Transverse colon (tissue), 4 donors: ENCODE data around the gene KIF1C. TPM values are rescaled to one million over a fixed set of nuclear protein-coding genes. Genes with fewer than 3 reads are reported as not detected.

ENCODE experiments used
- DNase-seq: peaks from one replicate; pipeline ENCODE4 v3.0.0-alpha.2; 2019
- H3K27ac ChIP-seq, 4 donors: fragments of 200-600 bp; sonication (generic); 2 replicates each; pipeline ENCODE4 v1.5.1; 2016 to 2018; ENCODE audit warnings: inconsistent platforms in 4 of 4
- H3K27me3 ChIP-seq: fragments of 200-600 bp; sonication (generic); 2 replicates; pipeline ENCODE4 v1.5.1; 2017; ENCODE audit warnings: inconsistent platforms
- H3K36me3 ChIP-seq, 4 donors: fragments of 200-600 bp; sonication (generic); 2 replicates each; pipeline ENCODE4 v1.5.1; 2017 to 2019; ENCODE audit warnings: inconsistent platforms in 4 of 4
- H3K4me1 ChIP-seq, 4 donors: fragments of 200-600 bp; sonication (generic); 2 replicates each; pipeline ENCODE4 v1.5.1; 2017 to 2020; ENCODE audit warnings: inconsistent platforms in 4 of 4
- H3K4me3 ChIP-seq, 4 donors: fragments of 200-600 bp; sonication (generic); 1 replicate in 1 of 4; 2 replicates in 3 of 4; pipeline versions ENCODE4 v1.5.1 to v1.6.1; 2017 to 2019; ENCODE audit warnings: inconsistent platforms in 4 of 4
- H3K9me3 ChIP-seq, 2 donors: fragments of 200-600 bp; sonication (generic); 2 replicates each; pipeline ENCODE4 v1.5.1; 2017 to 2019; ENCODE audit warnings: inconsistent platforms in 2 of 2
- CTCF ChIP-seq, 5 experiments: fragments of 200-600 bp in 3 of 5; fragments of 450-650 bp in 2 of 5; sonication (generic) in 3 of 5; IDR thresholded peaks; 1 replicate in 2 of 5; 2 replicates in 3 of 5; pipeline ENCODE4 v1.5.1; 2016 to 2017; ENCODE audit warnings: antibody characterized with exemption in 5 of 5, inconsistent platforms in 3 of 5, mild to moderate bottlenecking in 2 of 5, moderate library complexity in 1 of 5
- EP300 ChIP-seq: sonication (generic); formaldehyde crosslinking; IDR thresholded peaks from one replicate; pipeline ENCODE4 v1.6.1; 2017; ENCODE audit warnings: antibody characterized with exemption, low read depth
- POLR2A ChIP-seq: fragments of 450-650 bp; IDR thresholded peaks from one replicate; pipeline ENCODE4 v1.6.1; 2016; ENCODE audit warnings: antibody characterized with exemption, mild to moderate bottlenecking, moderate library complexity
- POLR2AphosphoS5 ChIP-seq, 3 donors: sonication (generic); formaldehyde crosslinking; IDR thresholded peaks; one replicate each; pipeline ENCODE4 v1.6.1; 2016; ENCODE audit warnings: antibody characterized with exemption in 3 of 3
- WGBS, 2 donors: methylation state at CpG; one replicate each; pipeline ENCODE4 v1.1.5; 2018; ENCODE audit warnings: low coverage in 1 of 2; 5-methylcytosine and 5-hydroxymethylcytosine counted together
- in situ Hi-C, 4 donors: fragments of 200-750 bp; cut with MboI; loops; one replicate each; pipeline versions ENCODE4 v1.15.0 to v1.15.1; 2017; ENCODE audit warnings: low sequenced_read_pairs in 3 of 4, low pct_ligation_motif_present in 1 of 4, low pct_unique_long_range_greater_than_20kb in 1 of 4
- intact Hi-C: fragments of 100-400 bp; cut with DNase I; formaldehyde crosslinking; loops from one replicate; pipeline ENCODE4 v1.15.1; 2023; ENCODE audit warnings: low total_unique reads
- total RNA-seq, 4 donors: library from RNA; depleted of rRNA; stranded (reverse); fragments of >200 nt; gene quantifications; one replicate each; pipeline ENCODE4 v1.1.0, GENCODE V29; 2016

The KIF1C gene
- total RNA-seq, 4 donors from 2014 or later = 106 to 125 (median 114) TPM

GRCh38 chr17:4967539-4968485, 29.9 kb upstream of the KIF1C start, which contains the start of gene SPAG7:
Gene SPAG7, minus strand, starts transcription at chr17:4967817. Its CDS starts 13 bp downstream, at chr17:4967804.
- DNase-seq = peak; percentile 96
- in situ Hi-C loops (no loop called here), intact Hi-C loops (no loop called here)
- Histone ChIP-seq H3K27ac (peak within 1 kb of the TSS; percentile 91 to 98 (median 96)), H3K27me3 (no peaks in the 10 kb centered on the region), H3K4me3 (peak within 1 kb of the TSS; percentile 52 to 82 (median 62)), H3K9me3 (no peaks in the 10 kb centered on the region), H3K4me1 (peaks cover 14 to 33% (median 26%) of the 10 kb centered on the region in 4 donors), H3K36me3 (peaks cover 0 to 21% (median 4%) of the 10 kb centered on the region in 4 donors)
- TF ChIP-seq POLR2AphosphoS5 (IDR thresholded peaks at IDR 0.05) = peak; percentile 65 to 91 (median 89)
- TF ChIP-seq EP300 = no peak
- TF ChIP-seq CTCF (IDR thresholded peaks at IDR 0.05) = peak in 2 of 5 experiments; percentile 23 to 27
- peak; percentile 79 for TF ChIP-seq POLR2A
- WGBS, 2 donors = 0 to 1% methylated on average over 3 to 59 of the region's 66 CpGs

DNA sequence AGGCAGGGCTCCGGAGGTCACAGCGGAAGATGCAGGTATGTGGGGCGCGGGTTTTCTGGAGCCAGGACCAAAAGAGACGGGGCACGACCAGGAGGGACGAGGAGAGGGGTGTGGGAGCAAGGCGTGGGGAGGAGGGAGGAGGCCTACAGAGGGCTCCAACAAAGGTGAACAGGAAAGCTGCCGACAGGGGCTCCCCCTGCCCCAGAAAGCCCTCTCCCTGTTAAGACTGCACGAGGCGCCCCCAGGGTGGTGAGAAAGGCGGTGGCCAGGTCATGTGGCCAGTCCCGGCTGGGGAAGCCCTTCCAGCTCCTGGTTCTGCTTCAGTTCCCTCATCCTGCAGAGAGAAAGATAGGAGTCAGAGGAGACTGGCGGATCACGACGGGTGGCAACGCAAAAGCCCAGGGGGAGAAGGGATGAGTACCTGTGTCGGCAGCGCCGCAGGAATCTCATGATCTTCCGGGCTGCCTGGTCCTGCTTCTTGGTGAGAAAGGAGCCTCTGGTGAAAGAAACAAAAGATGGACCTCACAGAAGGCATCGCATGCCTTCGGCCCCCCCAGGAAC, 29.2 kb upstream of the KIF1C start:
- no peak for DNase-seq

GRCh38 chr17:4969047-4969550, 28.7 kb upstream of the KIF1C start:
- Histone ChIP-seq H3K4me3 (peak overlapping the region in 3 of 4 donors; percentile 55 to 82 (median 69)), H3K36me3 (peaks cover 0 to 31% (median 5%) of the 10 kb centered on the region in 4 donors), H3K27me3 (no peaks in the 10 kb centered on the region), H3K27ac (peak overlapping the region; percentile 91 to 98 (median 96)), H3K9me3 (no peaks in the 10 kb centered on the region), H3K4me1 (peaks cover 14 to 33% (median 26%) of the 10 kb centered on the region in 4 donors)
- peak; percentile 32 to 59 (median 49) for TF ChIP-seq POLR2AphosphoS5 (IDR thresholded peaks at IDR 0.05)
- TF ChIP-seq POLR2A = no peak
- no peak for DNase-seq
- intact Hi-C loops = no loop called here
- 73% methylated on average over 15 of the region's 15 CpGs; no CpG with 5 or more reads in 1 of the 2 donors for WGBS, 2 donors
- in situ Hi-C loops = no loop called here

More for the DNA sequence above, 29.2 kb upstream of the KIF1C start:
- intact Hi-C loops = no loop called here
- in situ Hi-C loops = no loop called here
- no peaks in the 10 kb centered on the region for H3K27me3 ChIP-seq
- H3K27ac ChIP-seq = peak overlapping the region; percentile 91 to 98 (median 96)
- peaks cover 14 to 33% (median 26%) of the 10 kb centered on the region in 4 donors for H3K4me1 ChIP-seq
- H3K36me3 ChIP-seq = peaks cover 0 to 26% (median 5%) of the 10 kb centered on the region in 4 donors
- no peak for TF ChIP-seq POLR2AphosphoS5 (IDR thresholded peaks at IDR 0.05)
- no peak for TF ChIP-seq CTCF (IDR thresholded peaks at IDR 0.05)
- no peak for TF ChIP-seq POLR2A
- no peak for TF ChIP-seq EP300
- H3K9me3 ChIP-seq = no peaks in the 10 kb centered on the region
- 42 to 51% methylated on average over 10 to 23 of the region's 23 CpGs for WGBS, 2 donors
- peak overlapping the region; percentile 37 to 82 (median 62) for H3K4me3 ChIP-seq

GRCh38 chr17:4969551-4970173, 28.1 kb upstream of the KIF1C start:
- DNase-seq = no peak
- peak overlapping the region; percentile 91 to 98 (median 96) for H3K27ac ChIP-seq
- no peaks in the 10 kb centered on the region for H3K27me3 ChIP-seq
- H3K36me3 ChIP-seq = peaks cover 0 to 36% (median 5%) of the 10 kb centered on the region in 4 donors
- no peak overlapping the region for H3K4me3 ChIP-seq
- H3K9me3 ChIP-seq = no peaks in the 10 kb centered on the region
- WGBS, 2 donors = 70 to 80% methylated on average over 1 to 16 of the region's 16 CpGs
- in situ Hi-C loops = loop anchor here in 1 of 4 donors (10.0 kb wide), 1 partner anchor 55 kb away; no protein-coding TSS in a partner anchor
- TF ChIP-seq POLR2A (no peak), EP300 (no peak), POLR2AphosphoS5 (IDR thresholded peaks at IDR 0.05) (no peak), CTCF (IDR thresholded peaks at IDR 0.05) (no peak)
- intact Hi-C loops = loop anchor here (10.0 kb wide), 1 partner anchor 95 kb away; no protein-coding TSS in a partner anchor
- peaks cover 14 to 33% (median 26%) of the 10 kb centered on the region in 4 donors for H3K4me1 ChIP-seq
